Measurements from ENCODE around the gene VSNL1. TPM values are rescaled to one million over a fixed set of nuclear protein-coding genes. Genes with fewer than 3 reads are reported as not detected.
A peak's percentile ranks its signal among the peaks of the same experiment; 100 is the strongest.

Gene VSNL1
- total and polyA plus RNA-seq, 2 experiments from 2014 or later, result 102 to 112 TPM

DNA sequence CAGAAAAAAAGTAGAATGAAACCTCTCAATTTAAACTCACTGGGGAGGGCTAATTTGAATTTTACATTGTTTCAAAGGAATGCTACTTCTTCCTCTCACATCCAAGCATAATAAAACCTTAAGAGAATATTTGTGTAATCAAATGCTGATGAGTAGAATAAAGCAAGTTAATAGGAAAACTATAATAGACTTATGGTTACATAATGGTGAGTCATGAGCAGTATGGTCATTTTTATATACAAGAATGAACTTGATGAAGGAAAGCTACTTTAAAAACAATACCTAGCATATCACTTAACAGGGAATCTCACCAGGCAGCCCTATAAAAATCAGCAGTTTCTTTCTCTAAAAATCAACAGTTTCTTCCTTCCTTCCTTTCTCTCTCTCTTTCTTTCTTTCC, 80.3 kb downstream of the VSNL1 start (continued):
- TF ChIP-seq REST (IDR thresholded peaks at IDR 0.05; ENCODE audit: unreplicated experiment) (no peak), POLR2AphosphoS5 (IDR thresholded peaks at IDR 0.05; ENCODE audit: low read depth) (no peak), ZNF331 (CRISPR knock-in tag; IDR thresholded peaks at IDR 0.05; ENCODE audit: low read depth) (no peak), EZH2phosphoT487 (IDR thresholded peaks at IDR 0.05; ENCODE audit: unreplicated experiment) (no peak), CTCF (conservative IDR thresholded peaks at IDR 0.05; ENCODE audit: low read depth in 2 of 2) (no peak), JUNB (IDR thresholded peaks at IDR 0.05; ENCODE audit: unreplicated experiment) (no peak)

DNA sequence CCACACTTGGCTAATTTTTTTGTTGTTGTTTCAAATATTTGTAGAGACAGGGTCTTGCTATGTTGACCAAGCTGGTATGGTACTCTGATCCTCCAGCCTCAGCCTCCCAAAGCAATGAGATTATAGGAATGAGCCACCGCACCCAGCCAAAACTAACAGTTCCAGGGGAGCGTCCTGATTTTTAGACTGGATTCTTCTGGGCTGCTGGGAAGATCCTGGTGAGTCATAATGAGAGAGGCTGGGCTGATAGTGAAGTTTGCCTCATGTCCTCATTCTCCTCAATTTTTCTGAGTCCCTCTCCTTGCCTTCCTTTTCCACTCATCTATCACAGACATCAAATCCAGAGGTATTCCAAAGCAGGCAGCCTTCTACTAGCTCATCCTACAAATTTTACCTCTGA, 81.3 kb downstream of the VSNL1 start:
- H3K4me3 ChIP-seq, result no peak overlapping the region
- Mint-ChIP-seq H3K4me1 (peaks cover 26% of the 10 kb centered on the region), H3K9me3 (peaks cover 5% of the 10 kb centered on the region; the same call in 2 of the 3 replicates), H3K27ac (no peak overlapping the region), H3K4me3 (no peak overlapping the region), H3K27me3 (ENCODE audit: insufficient read depth, low read depth, poor library complexity) (no peaks in the 10 kb centered on the region), H3K36me3 (ENCODE audit: low read depth) (peaks cover 46% of the 10 kb centered on the region)
- H3F3A ChIP-seq (replicated peaks; ENCODE audit: low read depth), result no peaks in the 10 kb centered on the region
- no peak for ATAC-seq
- H3K27me3 ChIP-seq (ENCODE audit: insufficient read depth), result no peaks in the 10 kb centered on the region
- H3K27ac ChIP-seq (ENCODE audit: low read depth), result peak overlapping the region; percentile 45; the same call in 1 of the 2 replicates
- no peak overlapping the region for H2AFZ ChIP-seq
- H3K4me1 ChIP-seq (ENCODE audit: insufficient read depth), result peaks cover 25% of the 10 kb centered on the region
- H3K79me2 ChIP-seq (replicated peaks; ENCODE audit: insufficient read depth), result peaks cover 10% of the 10 kb centered on the region; the same call in 1 of the 2 replicates
- no peaks in the 10 kb centered on the region for H3K9me2 ChIP-seq (ENCODE audit: insufficient read depth)
- no peak overlapping the region for H3K4me2 ChIP-seq
- no peak for DNase-seq (ENCODE audit: low spot score)
- H4K20me1 ChIP-seq (replicated peaks; ENCODE audit: insufficient read depth), result 0 out of 2 replicates have a peak, but pooled peaks cover 4% of the 10 kb centered on the region
- no peaks in the 10 kb centered on the region; the same call in 1 of the 2 replicates for H3K36me3 ChIP-seq (ENCODE audit: insufficient read depth)
- TF ChIP-seq, protein P1, sequence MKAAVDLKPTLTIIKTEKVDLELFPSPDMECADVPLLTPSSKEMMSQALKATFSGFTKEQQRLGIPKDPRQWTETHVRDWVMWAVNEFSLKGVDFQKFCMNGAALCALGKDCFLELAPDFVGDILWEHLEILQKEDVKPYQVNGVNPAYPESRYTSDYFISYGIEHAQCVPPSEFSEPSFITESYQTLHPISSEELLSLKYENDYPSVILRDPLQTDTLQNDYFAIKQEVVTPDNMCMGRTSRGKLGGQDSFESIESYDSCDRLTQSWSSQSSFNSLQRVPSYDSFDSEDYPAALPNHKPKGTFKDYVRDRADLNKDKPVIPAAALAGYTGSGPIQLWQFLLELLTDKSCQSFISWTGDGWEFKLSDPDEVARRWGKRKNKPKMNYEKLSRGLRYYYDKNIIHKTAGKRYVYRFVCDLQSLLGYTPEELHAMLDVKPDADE (IDR thresholded peaks at IDR 0.05), result no peak
- TF ChIP-seq STAT1 (IDR thresholded peaks at IDR 0.05; ENCODE audit: unreplicated experiment), result no peak
- no peak for TF ChIP-seq CREB1 (CRISPR knock-in tag; IDR thresholded peaks at IDR 0.05; ENCODE audit: low read depth)
- no peak for TF ChIP-seq EZH2phosphoT487 (IDR thresholded peaks at IDR 0.05; ENCODE audit: unreplicated experiment)
- TF ChIP-seq REST (IDR thresholded peaks at IDR 0.05; ENCODE audit: unreplicated experiment), result no peak
- TF ChIP-seq POLR2AphosphoS5 (IDR thresholded peaks at IDR 0.05; ENCODE audit: low read depth), result no peak
- no peak for TF ChIP-seq JUNB (IDR thresholded peaks at IDR 0.05; ENCODE audit: unreplicated experiment)
- no peak for TF ChIP-seq EZH2 (IDR thresholded peaks at IDR 0.05; ENCODE audit: low read depth, unreplicated experiment)
- TF ChIP-seq CTCF (conservative IDR thresholded peaks at IDR 0.05; ENCODE audit: low read depth in 2 of 2), result no peak
- no peak for TF ChIP-seq ZNF114 (CRISPR knock-in tag; IDR thresholded peaks at IDR 0.05)
- TF ChIP-seq NANOG (IDR thresholded peaks at IDR 0.05; ENCODE audit: borderline replicate concordance), result no peak

All from GM23338 (cell line).